Right atrium auricular region (tissue), 2 donors: ENCODE results near the gene FHL2. TPM values are rescaled to one million over a fixed set of nuclear protein-coding genes. Genes with fewer than 3 reads are reported as not detected.
A peak's percentile ranks its signal among the peaks of the same experiment; 100 is the strongest.

ENCODE experiments used
- DNase-seq: peaks from one replicate; pipeline ENCODE4 v3.0.0-alpha.2; 2019; ENCODE audit warnings: low spot score
- H3K27ac ChIP-seq, 2 donors: fragments of 200-600 bp; sonication (generic); 1 replicate in 1 of 2; 2 replicates in 1 of 2; pipeline ENCODE4 v1.5.1; 2016 to 2019
- H3K27me3 ChIP-seq, 2 donors: fragments of 200-600 bp; sonication (generic); one replicate each; pipeline versions ENCODE4 v1.5.1 to v1.6.0; 2017 to 2019
- H3K36me3 ChIP-seq: fragments of 200-600 bp; sonication (generic); one replicate; pipeline ENCODE4 v1.5.1; 2016
- H3K4me1 ChIP-seq, 2 donors: fragments of 200-600 bp; sonication (generic); one replicate each; pipeline versions ENCODE4 v1.5.1 to v1.6.0; 2017 to 2019
- H3K4me3 ChIP-seq, 2 donors: fragments of 200-600 bp; sonication (generic); 1 replicate in 1 of 2; 2 replicates in 1 of 2; pipeline ENCODE4 v1.5.1; 2017 to 2019; ENCODE audit warnings: mild to moderate bottlenecking in 1 of 2, moderate library complexity in 1 of 2
- H3K9me3 ChIP-seq, 2 donors: fragments of 200-600 bp; sonication (generic); one replicate each; pipeline ENCODE4 v1.5.1; 2019
- total RNA-seq, 2 donors: library from RNA; depleted of rRNA; stranded (reverse); fragments of >200 nt; gene quantifications; one replicate each; pipeline ENCODE4 v1.1.0, GENCODE V29; 2016
- TF ChIP-seq, protein P1 (sequence below), 2 donors: fragments of 200-600 bp; sonication (generic); IDR thresholded peaks; one replicate each; pipeline ENCODE4 v1.5.1; 2019; ENCODE audit warnings: antibody characterized with exemption in 2 of 2

Gene FHL2
- total RNA-seq, 2 donors from 2014 or later = 141 to 356 TPM

DNA sequence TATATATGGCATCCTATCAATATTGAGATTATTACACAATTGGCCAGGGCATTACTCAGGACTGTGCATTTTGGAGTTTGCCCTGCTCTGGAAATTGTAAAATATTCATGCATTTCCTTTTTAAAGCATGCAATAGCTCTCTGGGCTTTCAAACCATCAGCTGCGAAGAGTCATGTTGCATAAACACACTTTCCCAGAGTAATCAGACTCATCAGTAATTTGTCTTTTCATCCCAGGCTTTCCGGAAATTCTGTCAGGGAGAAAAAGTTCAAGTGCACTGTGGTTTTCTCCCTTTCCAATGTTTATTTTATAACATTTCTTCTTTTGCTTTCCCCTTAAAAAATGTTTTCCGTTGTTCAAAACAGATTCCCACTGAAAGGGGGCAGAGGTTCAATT lies 38.9 kb upstream of the FHL2 start:
- Histone ChIP-seq H3K36me3 (no peaks in the 10 kb centered on the region), H3K27ac (peak overlapping the region; percentile 18 to 79), H3K4me3 (peak overlapping the region; percentile 33 to 37), H3K9me3 (no peaks in the 10 kb centered on the region), H3K4me1 (peaks cover 0 to 19% of the 10 kb centered on the region in 2 donors), H3K27me3 (no peaks in the 10 kb centered on the region)
- no peak for DNase-seq
- TF ChIP-seq, protein P1, sequence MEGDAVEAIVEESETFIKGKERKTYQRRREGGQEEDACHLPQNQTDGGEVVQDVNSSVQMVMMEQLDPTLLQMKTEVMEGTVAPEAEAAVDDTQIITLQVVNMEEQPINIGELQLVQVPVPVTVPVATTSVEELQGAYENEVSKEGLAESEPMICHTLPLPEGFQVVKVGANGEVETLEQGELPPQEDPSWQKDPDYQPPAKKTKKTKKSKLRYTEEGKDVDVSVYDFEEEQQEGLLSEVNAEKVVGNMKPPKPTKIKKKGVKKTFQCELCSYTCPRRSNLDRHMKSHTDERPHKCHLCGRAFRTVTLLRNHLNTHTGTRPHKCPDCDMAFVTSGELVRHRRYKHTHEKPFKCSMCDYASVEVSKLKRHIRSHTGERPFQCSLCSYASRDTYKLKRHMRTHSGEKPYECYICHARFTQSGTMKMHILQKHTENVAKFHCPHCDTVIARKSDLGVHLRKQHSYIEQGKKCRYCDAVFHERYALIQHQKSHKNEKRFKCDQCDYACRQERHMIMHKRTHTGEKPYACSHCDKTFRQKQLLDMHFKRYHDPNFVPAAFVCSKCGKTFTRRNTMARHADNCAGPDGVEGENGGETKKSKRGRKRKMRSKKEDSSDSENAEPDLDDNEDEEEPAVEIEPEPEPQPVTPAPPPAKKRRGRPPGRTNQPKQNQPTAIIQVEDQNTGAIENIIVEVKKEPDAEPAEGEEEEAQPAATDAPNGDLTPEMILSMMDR (IDR thresholded peaks at IDR 0.05) = no peak

GRCh38 chr2:105432749-105433148 lies 33.9 kb upstream of the FHL2 start:
- H3K27me3 ChIP-seq = no peaks in the 10 kb centered on the region
- no peaks in the 10 kb centered on the region for H3K36me3 ChIP-seq
- TF ChIP-seq, protein P1 (IDR thresholded peaks at IDR 0.05) = no peak
- H3K4me1 ChIP-seq = peaks cover 0 to 19% of the 10 kb centered on the region in 2 donors
- H3K4me3 ChIP-seq = no peak overlapping the region
- DNase-seq = peak; percentile 4
- H3K27ac ChIP-seq = peak overlapping the region; percentile 53 to 72
- H3K9me3 ChIP-seq = no peaks in the 10 kb centered on the region

GRCh38 chr2:105432044-105432399 lies 33.2 kb upstream of the FHL2 start:
- no peak for DNase-seq
- Histone ChIP-seq H3K4me1 (peaks cover 0 to 19% of the 10 kb centered on the region in 2 donors), H3K36me3 (no peaks in the 10 kb centered on the region), H3K27me3 (no peaks in the 10 kb centered on the region), H3K9me3 (no peaks in the 10 kb centered on the region), H3K4me3 (no peak overlapping the region), H3K27ac (peak overlapping the region; percentile 53 to 72)
- TF ChIP-seq, protein P1 (IDR thresholded peaks at IDR 0.05) = no peak

DNA sequence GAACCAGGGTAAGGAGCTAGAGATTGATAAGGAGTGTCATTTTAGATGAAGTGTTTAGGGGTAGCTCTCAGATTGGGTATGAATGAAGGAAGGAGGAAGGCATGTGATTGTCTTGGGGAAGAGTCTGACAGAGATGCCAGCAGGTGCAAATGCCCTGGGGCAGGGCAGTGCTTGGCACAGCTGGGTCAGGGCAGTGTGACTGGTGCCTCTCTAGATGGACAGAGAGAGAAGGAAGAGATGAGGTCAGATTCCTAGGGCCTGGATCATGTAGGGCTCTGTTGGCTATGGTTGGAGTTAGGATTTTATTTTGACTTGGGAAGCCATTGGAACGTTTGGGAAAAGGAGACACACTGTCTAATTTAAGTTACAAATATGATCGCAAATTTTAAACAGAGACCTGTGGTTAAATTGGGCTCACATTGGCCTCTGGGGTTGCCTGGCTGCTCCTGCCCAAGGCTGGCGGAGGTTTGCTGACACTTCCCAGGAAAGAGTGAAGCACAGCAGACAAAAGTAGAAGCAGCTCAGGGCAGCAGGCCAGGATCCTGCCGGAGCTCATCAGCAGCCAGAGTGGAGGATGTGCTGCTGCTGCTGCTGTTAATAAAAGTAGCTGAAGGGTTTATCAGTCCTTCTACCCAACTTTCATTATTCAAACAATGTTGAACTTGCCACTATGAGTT lies 32.7 kb upstream of the FHL2 start:
- Histone ChIP-seq H3K4me1 (peaks cover 0 to 19% of the 10 kb centered on the region in 2 donors), H3K36me3 (no peaks in the 10 kb centered on the region), H3K4me3 (no peak overlapping the region), H3K27ac (peak overlapping the region; percentile 53 to 72), H3K9me3 (no peaks in the 10 kb centered on the region), H3K27me3 (no peaks in the 10 kb centered on the region)
- TF ChIP-seq, protein P1 (IDR thresholded peaks at IDR 0.05) = no peak
- peak; percentile 60 for DNase-seq

GRCh38 chr2:105428387-105429018 lies 29.7 kb upstream of the FHL2 start:
- TF ChIP-seq, protein P1 (IDR thresholded peaks at IDR 0.05) = no peak
- no peak overlapping the region for H3K27ac ChIP-seq
- H3K9me3 ChIP-seq = no peaks in the 10 kb centered on the region
- H3K4me1 ChIP-seq = peaks cover 0 to 19% of the 10 kb centered on the region in 2 donors
- DNase-seq = peak; percentile 38
- H3K4me3 ChIP-seq = no peak overlapping the region
- H3K36me3 ChIP-seq = no peaks in the 10 kb centered on the region
- H3K27me3 ChIP-seq = no peaks in the 10 kb centered on the region
